ENCODE measurements around the gene AATF. TPM values are rescaled to one million over a fixed set of nuclear protein-coding genes. Genes with fewer than 3 reads are reported as not detected.

AATF gene
- total RNA-seq, 1 donor from 2014 or later = 101 TPM

DNA sequence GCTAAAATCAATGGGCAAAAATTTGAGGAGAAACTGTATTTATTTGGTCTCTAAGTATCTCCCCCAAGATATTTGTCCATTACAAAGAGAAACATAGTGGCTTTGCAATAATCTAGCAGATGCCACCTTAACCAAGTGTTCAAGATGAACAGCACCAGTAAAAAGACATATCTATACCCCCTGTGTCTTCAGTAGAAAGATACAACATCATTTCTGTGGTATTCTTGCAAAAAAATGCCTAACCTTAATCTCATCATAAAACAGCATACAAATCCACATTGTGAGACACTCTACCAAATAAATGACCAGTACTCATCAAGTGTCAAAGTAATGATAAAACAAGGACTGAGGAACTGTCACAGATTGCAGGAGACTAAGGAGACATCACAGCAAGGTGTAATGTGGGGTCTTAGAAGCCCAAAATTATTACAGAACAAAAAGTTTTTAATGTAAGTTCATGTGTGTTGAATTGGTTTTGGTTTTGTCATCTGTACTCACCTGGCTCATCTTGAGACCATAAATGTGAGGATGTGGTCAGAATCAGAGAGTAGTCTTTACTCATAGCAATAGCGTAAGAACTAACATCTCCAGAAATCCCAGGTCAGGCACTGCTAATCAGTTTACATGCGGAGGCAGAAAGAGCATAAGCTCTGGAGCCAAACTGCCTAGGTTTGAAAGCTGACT is 77.2 kb downstream of the AATF start:
- Mint-ChIP-seq H3K36me3 (ENCODE audit: low read depth) (peaks cover 30% of the 10 kb centered on the region), H3K27ac (peak overlapping the region; percentile 53), H3K27me3 (ENCODE audit: low read depth) (no peaks in the 10 kb centered on the region), H3K4me1 (ENCODE audit: low read depth) (peaks cover 36% of the 10 kb centered on the region), H3K4me3 (ENCODE audit: low read depth) (no peak overlapping the region), H3K9me3 (no peaks in the 10 kb centered on the region)
- DNase-seq (ENCODE audit: low spot score) = peak; percentile 14
- intact Hi-C loops (cut with micrococcal nuclease) = loop anchor here (5.0 kb wide), 1 partner anchor 79 kb away; the partner anchor contains the start of gene AATF

DNA sequence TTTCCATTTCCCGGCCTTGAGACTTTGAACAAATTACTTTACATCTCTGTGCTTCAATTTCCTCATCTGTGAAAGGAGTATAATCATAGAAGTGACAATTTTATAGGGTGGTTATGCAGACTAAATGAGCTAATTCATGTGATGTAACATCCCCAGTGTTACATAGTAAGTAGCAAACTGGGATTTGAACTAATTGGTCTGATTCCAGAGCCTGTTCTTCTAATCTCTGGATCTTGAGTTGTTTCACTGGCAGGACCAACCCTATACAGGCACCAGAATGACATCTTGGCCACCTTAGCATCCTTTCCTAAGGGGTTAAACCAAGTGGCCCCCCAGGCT is 77.7 kb downstream of the AATF start:
- no peak for DNase-seq (ENCODE audit: low spot score)
- Mint-ChIP-seq H3K4me3 (ENCODE audit: low read depth) (no peak overlapping the region), H3K27ac (no peak overlapping the region), H3K4me1 (ENCODE audit: low read depth) (peaks cover 36% of the 10 kb centered on the region), H3K9me3 (no peaks in the 10 kb centered on the region), H3K27me3 (ENCODE audit: low read depth) (no peaks in the 10 kb centered on the region), H3K36me3 (ENCODE audit: low read depth) (peaks cover 32% of the 10 kb centered on the region)
- intact Hi-C loops (cut with micrococcal nuclease) = loop anchor here (5.0 kb wide), 1 partner anchor 79 kb away; the partner anchor contains the start of gene AATF

- no peak for DNase-seq (ENCODE audit: low spot score)
- H3K4me1 Mint-ChIP-seq (ENCODE audit: low read depth) = peaks cover 30% of the 10 kb centered on the region
- intact Hi-C loops (cut with micrococcal nuclease) = loop anchor here (5.0 kb wide), 1 partner anchor 81 kb away; the partner anchor contains the start of gene AATF
- H3K4me3 Mint-ChIP-seq (ENCODE audit: low read depth) = no peak overlapping the region
- peaks cover 30% of the 10 kb centered on the region for H3K36me3 Mint-ChIP-seq (ENCODE audit: low read depth)
- no peaks in the 10 kb centered on the region for H3K27me3 Mint-ChIP-seq (ENCODE audit: low read depth)
- H3K27ac Mint-ChIP-seq = no peak overlapping the region
- no peaks in the 10 kb centered on the region for H3K9me3 Mint-ChIP-seq
Measured at GRCh38 chr17:37028040-37028439, 79.3 kb downstream of the AATF start.

DNA sequence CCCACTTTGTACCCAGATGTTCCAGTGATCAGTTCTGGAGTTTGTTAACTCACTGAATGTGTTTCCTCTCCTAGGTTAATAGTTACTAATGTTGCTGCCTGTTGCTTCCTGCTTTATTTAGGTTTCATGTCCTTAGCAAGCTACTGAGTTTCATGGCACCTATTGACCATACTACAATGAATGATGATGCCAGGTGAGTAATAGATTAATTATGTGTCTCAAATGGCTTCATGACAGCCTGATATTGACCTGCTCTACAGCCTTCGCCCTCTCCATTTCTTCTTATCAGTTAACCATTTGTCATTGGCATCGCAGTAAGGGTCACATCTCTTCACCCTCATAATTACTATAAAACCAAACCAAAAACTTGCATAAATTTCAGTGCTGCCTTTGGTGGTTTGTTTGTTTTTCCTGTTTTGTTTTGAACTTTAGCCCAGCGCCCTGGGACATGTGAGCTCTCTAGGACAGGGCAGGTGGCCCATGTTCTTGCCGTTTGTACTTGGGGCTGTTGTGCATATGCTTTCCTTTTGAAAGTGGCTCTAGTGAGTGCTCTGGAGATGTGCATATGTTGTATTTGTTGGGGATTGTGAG is 82.8 kb downstream of the AATF start:
- no peak for DNase-seq (ENCODE audit: low spot score)
- H3K4me1 Mint-ChIP-seq (ENCODE audit: low read depth) = peaks cover under 1% of the 10 kb centered on the region
- no peaks in the 10 kb centered on the region for H3K27me3 Mint-ChIP-seq (ENCODE audit: low read depth)
- no peak overlapping the region for H3K4me3 Mint-ChIP-seq (ENCODE audit: low read depth)
- peaks cover 26% of the 10 kb centered on the region for H3K36me3 Mint-ChIP-seq (ENCODE audit: low read depth)
- no peaks in the 10 kb centered on the region for H3K9me3 Mint-ChIP-seq
- intact Hi-C loops (cut with micrococcal nuclease) = no loop called here
- H3K27ac Mint-ChIP-seq = no peak overlapping the region

DNA sequence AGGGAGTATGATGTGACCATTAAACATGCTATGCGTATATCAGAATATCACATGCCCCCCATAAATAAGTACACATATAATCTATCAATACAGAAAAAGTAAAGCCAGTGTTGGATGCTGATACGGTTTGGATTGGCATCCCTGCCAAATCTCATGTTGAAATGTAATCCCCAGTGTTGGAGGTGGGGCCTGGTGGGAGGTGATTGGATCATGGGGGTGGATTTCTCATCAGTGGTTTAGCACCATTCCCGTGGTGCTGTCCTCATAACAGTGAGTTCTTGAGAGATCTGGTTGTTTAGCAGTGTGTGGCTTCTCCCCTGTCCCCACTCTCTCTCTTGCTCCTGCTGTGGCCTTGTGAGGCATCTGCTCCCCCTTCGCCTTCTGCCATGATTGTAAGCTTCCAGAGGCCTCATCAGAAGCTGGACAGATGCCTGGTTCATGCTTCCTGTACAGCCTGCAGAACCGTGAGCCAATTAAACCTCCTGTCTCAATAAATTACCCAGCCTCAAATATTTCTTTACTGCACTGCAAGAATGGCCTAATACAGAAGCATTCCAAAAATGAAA is 88.9 kb downstream of the AATF start:
- Mint-ChIP-seq H3K27ac (no peak overlapping the region), H3K36me3 (ENCODE audit: low read depth) (peaks cover 33% of the 10 kb centered on the region), H3K27me3 (ENCODE audit: low read depth) (no peaks in the 10 kb centered on the region), H3K4me1 (ENCODE audit: low read depth) (peaks cover 1% of the 10 kb centered on the region), H3K9me3 (no peaks in the 10 kb centered on the region), H3K4me3 (ENCODE audit: low read depth) (no peak overlapping the region)
- intact Hi-C loops (cut with micrococcal nuclease) = no loop called here
- DNase-seq (ENCODE audit: low spot score) = no peak

GRCh38 chr17:37039269-37039668 is 90.5 kb downstream of the AATF start:
- no peaks in the 10 kb centered on the region for H3K27me3 Mint-ChIP-seq (ENCODE audit: low read depth)
- no peak for DNase-seq (ENCODE audit: low spot score)
- intact Hi-C loops (cut with micrococcal nuclease) = no loop called here
- peaks cover 6% of the 10 kb centered on the region for H3K4me1 Mint-ChIP-seq (ENCODE audit: low read depth)
- no peak overlapping the region for H3K4me3 Mint-ChIP-seq (ENCODE audit: low read depth)
- no peak overlapping the region for H3K27ac Mint-ChIP-seq
- H3K36me3 Mint-ChIP-seq (ENCODE audit: low read depth) = peaks cover 37% of the 10 kb centered on the region
- no peaks in the 10 kb centered on the region for H3K9me3 Mint-ChIP-seq

DNA sequence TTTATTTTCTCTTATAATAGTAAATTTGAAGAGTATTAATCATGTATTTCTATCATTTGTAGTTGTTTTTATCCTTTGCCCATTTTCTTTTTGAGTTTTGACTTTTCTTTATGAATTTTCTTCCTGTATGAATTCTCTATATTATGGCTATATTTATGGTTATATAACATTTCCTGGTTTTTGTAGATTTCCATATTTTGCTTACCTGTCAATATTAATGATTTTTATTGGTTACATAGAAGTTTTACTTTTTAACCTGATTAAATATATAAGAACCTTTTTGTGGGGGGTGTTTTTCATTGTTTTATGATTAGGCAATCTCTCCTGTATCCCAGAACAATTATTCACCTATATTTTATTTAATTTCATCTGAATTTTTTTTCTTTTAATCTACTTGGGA is 93.2 kb downstream of the AATF start:
- Mint-ChIP-seq H3K9me3 (no peaks in the 10 kb centered on the region), H3K27me3 (ENCODE audit: low read depth) (no peaks in the 10 kb centered on the region), H3K36me3 (ENCODE audit: low read depth) (peaks cover 28% of the 10 kb centered on the region), H3K4me1 (ENCODE audit: low read depth) (peaks cover 6% of the 10 kb centered on the region), H3K4me3 (ENCODE audit: low read depth) (no peak overlapping the region), H3K27ac (no peak overlapping the region)
- intact Hi-C loops (cut with micrococcal nuclease) = no loop called here
- DNase-seq (ENCODE audit: low spot score) = no peak

DNA sequence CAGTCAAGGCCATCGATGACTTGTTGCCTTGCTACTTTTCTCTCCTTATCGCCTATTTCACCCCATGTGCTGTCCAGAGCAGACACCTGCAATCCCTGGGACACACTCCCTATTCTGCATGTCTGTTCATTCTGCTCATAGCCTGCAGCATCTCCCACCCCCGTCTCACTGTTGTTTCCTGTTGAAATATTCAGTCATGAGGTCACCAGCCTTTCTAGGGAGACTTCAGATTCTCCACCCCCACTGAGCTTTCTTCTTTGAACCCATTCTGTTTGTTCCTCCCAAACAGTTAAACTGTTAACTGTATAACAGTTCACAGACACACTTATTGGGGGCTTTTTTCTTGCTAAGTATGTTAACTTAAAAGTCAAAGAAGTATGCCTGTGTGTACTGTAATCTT is 94.4 kb downstream of the AATF start:
- no peaks in the 10 kb centered on the region for H3K9me3 Mint-ChIP-seq
- DNase-seq (ENCODE audit: low spot score) = no peak
- H3K36me3 Mint-ChIP-seq (ENCODE audit: low read depth) = peaks cover 24% of the 10 kb centered on the region
- peaks cover 13% of the 10 kb centered on the region for H3K4me1 Mint-ChIP-seq (ENCODE audit: low read depth)
- intact Hi-C loops (cut with micrococcal nuclease) = no loop called here
- H3K4me3 Mint-ChIP-seq (ENCODE audit: low read depth) = no peak overlapping the region
- no peaks in the 10 kb centered on the region for H3K27me3 Mint-ChIP-seq (ENCODE audit: low read depth)
- no peak overlapping the region for H3K27ac Mint-ChIP-seq

GRCh38 chr17:37045351-37045922 is 96.7 kb downstream of the AATF start:
- intact Hi-C loops (cut with micrococcal nuclease) = no loop called here
- no peaks in the 10 kb centered on the region for H3K27me3 Mint-ChIP-seq (ENCODE audit: low read depth)
- no peaks in the 10 kb centered on the region for H3K9me3 Mint-ChIP-seq
- peaks cover 12% of the 10 kb centered on the region for H3K4me1 Mint-ChIP-seq (ENCODE audit: low read depth)
- DNase-seq (ENCODE audit: low spot score) = no peak
- no peak overlapping the region for H3K4me3 Mint-ChIP-seq (ENCODE audit: low read depth)
- H3K27ac Mint-ChIP-seq = no peak overlapping the region
- H3K36me3 Mint-ChIP-seq (ENCODE audit: low read depth) = peaks cover 13% of the 10 kb centered on the region

- peaks cover 12% of the 10 kb centered on the region for H3K4me1 Mint-ChIP-seq (ENCODE audit: low read depth)
- DNase-seq (ENCODE audit: low spot score) = peak; percentile 66
- intact Hi-C loops (cut with micrococcal nuclease) = loop anchor here (1.0 kb wide), 2 partner anchors 98 to 418 kb away; no protein-coding TSS in a partner anchor
- no peak overlapping the region for H3K4me3 Mint-ChIP-seq (ENCODE audit: low read depth)
- H3K36me3 Mint-ChIP-seq (ENCODE audit: low read depth) = peaks cover 20% of the 10 kb centered on the region
- H3K27me3 Mint-ChIP-seq (ENCODE audit: low read depth) = no peaks in the 10 kb centered on the region
- no peaks in the 10 kb centered on the region for H3K9me3 Mint-ChIP-seq
- peak overlapping the region; percentile 64 for H3K27ac Mint-ChIP-seq
Measured at GRCh38 chr17:37047631-37048104, 98.9 kb downstream of the AATF start.

DNA sequence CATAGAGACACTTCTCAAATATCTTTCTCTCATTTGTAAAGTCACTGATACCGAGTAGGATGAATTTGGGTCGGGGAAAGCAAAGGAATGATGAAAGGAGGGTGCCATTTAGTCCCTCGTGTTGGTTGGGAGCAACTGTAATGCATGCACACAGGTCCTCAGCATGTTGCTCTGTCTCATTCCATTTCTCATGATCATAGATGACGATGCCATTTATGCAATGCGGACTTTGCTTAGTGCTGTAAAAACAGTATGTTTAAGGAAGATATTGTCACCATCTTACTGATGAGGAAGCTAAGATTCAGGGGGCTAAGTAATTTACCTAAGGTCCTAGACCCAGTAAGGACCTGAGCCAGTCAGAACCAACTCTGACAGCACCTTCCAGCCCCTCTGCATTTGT is 100.1 kb downstream of the AATF start:
- H3K9me3 Mint-ChIP-seq = no peaks in the 10 kb centered on the region
- no peak overlapping the region for H3K4me3 Mint-ChIP-seq (ENCODE audit: low read depth)
- H3K4me1 Mint-ChIP-seq (ENCODE audit: low read depth) = peaks cover 7% of the 10 kb centered on the region
- intact Hi-C loops (cut with micrococcal nuclease) = loop anchor here (1.0 kb wide), 1 partner anchor 100 kb away; no protein-coding TSS in a partner anchor
- no peak for DNase-seq (ENCODE audit: low spot score)
- no peaks in the 10 kb centered on the region for H3K27me3 Mint-ChIP-seq (ENCODE audit: low read depth)
- peaks cover 15% of the 10 kb centered on the region for H3K36me3 Mint-ChIP-seq (ENCODE audit: low read depth)
- no peak overlapping the region for H3K27ac Mint-ChIP-seq

- peaks cover 12% of the 10 kb centered on the region for H3K36me3 Mint-ChIP-seq (ENCODE audit: low read depth)
- H3K4me3 Mint-ChIP-seq (ENCODE audit: low read depth) = no peak overlapping the region
- no peaks in the 10 kb centered on the region for H3K9me3 Mint-ChIP-seq
- intact Hi-C loops (cut with micrococcal nuclease) = no loop called here
- H3K27ac Mint-ChIP-seq = no peak overlapping the region
- no peaks in the 10 kb centered on the region for H3K27me3 Mint-ChIP-seq (ENCODE audit: low read depth)
- peaks cover 7% of the 10 kb centered on the region for H3K4me1 Mint-ChIP-seq (ENCODE audit: low read depth)
- no peak for DNase-seq (ENCODE audit: low spot score)
Measured at GRCh38 chr17:37050920-37051319, 102.2 kb downstream of the AATF start.

GRCh38 chr17:37051381-37051780 is 102.6 kb downstream of the AATF start:
- Mint-ChIP-seq H3K9me3 (no peaks in the 10 kb centered on the region), H3K27me3 (ENCODE audit: low read depth) (no peaks in the 10 kb centered on the region), H3K4me1 (ENCODE audit: low read depth) (peaks cover 7% of the 10 kb centered on the region), H3K27ac (no peak overlapping the region), H3K4me3 (ENCODE audit: low read depth) (no peak overlapping the region), H3K36me3 (ENCODE audit: low read depth) (peaks cover 16% of the 10 kb centered on the region)
- no peak for DNase-seq (ENCODE audit: low spot score)
- intact Hi-C loops (cut with micrococcal nuclease) = no loop called here

Measured in activated T-helper 2 cell treated with anti-CD3 and anti-CD28 coated beads, Interferon-gamma antibody, Interleukin-2, Interleukin-4, amounts not matched to agents 10 μg/mL and 5 μg/mL and 100 μg/mL, durations not matched to agents 14 hours and 24 hours and 36 hours (primary cell).